Stimulated activated CD8-positive, alpha-beta memory T cell treated with anti-CD3 and anti-CD28 coated beads, Interleukin-2, amount 100 ng/mL, for 48 hours (primary cell): Measurements from ENCODE around the gene BTRC.
"Not testable (repeated sequence)": the region's sequence is repeated elsewhere in the genome, so short reads cannot be mapped to it uniquely, and the experiment has no call there.

Experiments
- DNase-seq, 2 donors: peaks; one replicate each; pipeline ENCODE4 v3.0.0-alpha.2; 2020; ENCODE audit warnings: low read depth in 2 of 2

Gene BTRC

GRCh38 chr10:101585841-101586240 is 231.9 kb downstream of the BTRC start:
- DNase-seq = no peak

GRCh38 chr10:101587725-101588653 is 234.0 kb downstream of the BTRC start, which contains the start of the genes DPCD and POLL:
Gene DPCD (plus strand): TSS chr10:101588321. CDS start chr10:101588337, 16 bp downstream.
Gene POLL (minus strand): TSS chr10:101588257. CDS start chr10:101587360, 897 bp downstream.
- peak; percentile 92 to 96 for DNase-seq

GRCh38 chr10:101588879-101589278 is 234.9 kb downstream of the BTRC start:
- DNase-seq = no peak

- DNase-seq = not testable (repeated sequence)
These were observed 239.4 kb downstream of the BTRC start for GRCh38 chr10:101593331-101593730.

GRCh38 chr10:101595591-101596433 is 241.8 kb downstream of the BTRC start:
- no peak for DNase-seq

GRCh38 chr10:101597091-101597900 is 243.3 kb downstream of the BTRC start:
- DNase-seq = no peak

- DNase-seq = no peak
These were observed 247.6 kb downstream of the BTRC start for GRCh38 chr10:101601541-101601940.

GRCh38 chr10:101602761-101603398 is 248.9 kb downstream of the BTRC start:
- peak; percentile 27 to 66 for DNase-seq
